ENCODE measurements around the gene GAN. TPM values are rescaled to one million over a fixed set of nuclear protein-coding genes. Genes with fewer than 3 reads are reported as not detected.

GAN gene
- total RNA-seq, 2 experiments from 2014 or later: 11.5 to 12.3 TPM

DNA sequence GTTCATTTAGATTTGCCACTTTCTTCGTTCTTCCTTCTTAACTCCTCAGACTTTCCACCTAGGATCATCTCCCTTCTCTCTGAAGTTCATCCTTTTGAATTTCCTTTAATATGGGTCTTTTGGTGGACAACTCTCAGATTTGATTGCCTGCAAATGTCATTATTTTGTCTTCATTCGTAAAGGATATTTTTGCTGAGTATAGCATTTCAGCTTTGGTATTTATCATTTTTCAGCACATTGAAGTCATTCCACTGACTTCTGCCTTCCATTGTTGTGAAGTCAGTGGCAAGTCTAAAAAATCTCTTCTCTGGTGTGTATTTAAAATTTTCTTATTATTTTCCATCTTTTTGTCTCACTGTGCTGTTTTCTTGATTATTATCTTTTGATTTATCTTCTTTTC is 45.4 kb downstream of the GAN start:
- Mint-ChIP-seq H3K27me3 (no peaks in the 10 kb centered on the region), H3K4me1 (ENCODE audit: low read depth) (no peaks in the 10 kb centered on the region), H3K9me3 (peaks cover 3% of the 10 kb centered on the region), H3K27ac (no peak overlapping the region), H3K4me3 (no peak overlapping the region), H3K36me3 (ENCODE audit: low read depth) (peaks cover 23% of the 10 kb centered on the region)
- TF ChIP-seq, protein P1, sequence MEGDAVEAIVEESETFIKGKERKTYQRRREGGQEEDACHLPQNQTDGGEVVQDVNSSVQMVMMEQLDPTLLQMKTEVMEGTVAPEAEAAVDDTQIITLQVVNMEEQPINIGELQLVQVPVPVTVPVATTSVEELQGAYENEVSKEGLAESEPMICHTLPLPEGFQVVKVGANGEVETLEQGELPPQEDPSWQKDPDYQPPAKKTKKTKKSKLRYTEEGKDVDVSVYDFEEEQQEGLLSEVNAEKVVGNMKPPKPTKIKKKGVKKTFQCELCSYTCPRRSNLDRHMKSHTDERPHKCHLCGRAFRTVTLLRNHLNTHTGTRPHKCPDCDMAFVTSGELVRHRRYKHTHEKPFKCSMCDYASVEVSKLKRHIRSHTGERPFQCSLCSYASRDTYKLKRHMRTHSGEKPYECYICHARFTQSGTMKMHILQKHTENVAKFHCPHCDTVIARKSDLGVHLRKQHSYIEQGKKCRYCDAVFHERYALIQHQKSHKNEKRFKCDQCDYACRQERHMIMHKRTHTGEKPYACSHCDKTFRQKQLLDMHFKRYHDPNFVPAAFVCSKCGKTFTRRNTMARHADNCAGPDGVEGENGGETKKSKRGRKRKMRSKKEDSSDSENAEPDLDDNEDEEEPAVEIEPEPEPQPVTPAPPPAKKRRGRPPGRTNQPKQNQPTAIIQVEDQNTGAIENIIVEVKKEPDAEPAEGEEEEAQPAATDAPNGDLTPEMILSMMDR (IDR thresholded peaks at IDR 0.05): no peak
- ChIA-PET POLR2A (no interaction called here), CTCF (no interaction called here)
- intact Hi-C loops (cut with micrococcal nuclease): loop anchor here (10.0 kb wide), 1 partner anchor 365 kb away; no protein-coding TSS in a partner anchor
- ATAC-seq (no peak), DNase-seq (no peak)

- POLR2A ChIA-PET: no interaction called here
- peaks cover 24% of the 10 kb centered on the region for H3K36me3 Mint-ChIP-seq (ENCODE audit: low read depth)
- H3K9me3 Mint-ChIP-seq: no peaks in the 10 kb centered on the region
- CTCF ChIA-PET: interaction anchor here (0.8 to 6.7 kb wide), 25 partner anchors 10 to 392 kb away, joined by 3 to 44 read pairs (median 4); no protein-coding TSS in a partner anchor
- intact Hi-C loops (cut with micrococcal nuclease): loop anchor here (10.0 kb wide), 1 partner anchor 359 kb away; no protein-coding TSS in a partner anchor
- no peak for ATAC-seq
- H3K27ac Mint-ChIP-seq: no peak overlapping the region
- no peaks in the 10 kb centered on the region for H3K4me1 Mint-ChIP-seq (ENCODE audit: low read depth)
- TF ChIP-seq, protein P1 (IDR thresholded peaks at IDR 0.05): no peak
- no peak overlapping the region for H3K4me3 Mint-ChIP-seq
- no peak for DNase-seq
- no peaks in the 10 kb centered on the region for H3K27me3 Mint-ChIP-seq
Observed at GRCh38 chr16:81365731-81366130, 51.0 kb downstream of the GAN start.

DNA sequence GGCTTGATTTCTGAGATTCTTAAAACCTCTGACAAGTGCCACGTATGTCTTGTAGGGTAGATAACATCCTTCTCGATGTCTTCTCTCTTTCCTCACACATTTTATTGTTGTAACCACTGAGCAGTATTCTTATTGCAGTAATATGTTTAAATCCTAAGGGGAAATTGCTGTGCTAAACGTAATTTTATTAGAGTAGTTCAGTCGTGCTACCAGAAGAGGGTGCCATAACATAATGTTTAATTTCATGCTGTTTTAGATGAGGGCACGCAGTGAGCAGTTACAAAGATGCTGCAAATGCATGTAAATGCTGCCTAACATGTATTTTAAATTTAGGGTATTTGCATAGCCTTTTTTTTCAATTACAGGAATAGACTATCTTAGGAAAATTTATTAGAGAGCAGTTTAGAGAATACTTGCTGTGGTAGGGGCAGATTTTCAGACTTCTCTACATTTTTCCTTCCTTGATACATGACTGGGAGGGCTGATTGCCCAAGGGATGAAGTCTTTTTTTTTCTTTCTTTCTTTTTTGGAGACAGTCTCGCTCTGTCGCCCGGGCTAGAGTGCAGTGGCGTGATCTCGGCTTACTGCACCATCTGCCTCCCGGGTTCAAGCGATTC is 51.7 kb downstream of the GAN start:
- CTCF ChIA-PET: interaction anchor here (0.8 to 6.7 kb wide), 21 partner anchors 10 to 371 kb away, joined by 3 to 44 read pairs (median 4); partner anchors contain the start of gene GAN
- DNase-seq (peak; percentile 10), ATAC-seq (peak; percentile 67)
- Mint-ChIP-seq H3K27ac (no peak overlapping the region), H3K9me3 (no peaks in the 10 kb centered on the region), H3K4me3 (no peak overlapping the region), H3K36me3 (ENCODE audit: low read depth) (peaks cover 26% of the 10 kb centered on the region), H3K4me1 (ENCODE audit: low read depth) (no peaks in the 10 kb centered on the region), H3K27me3 (no peaks in the 10 kb centered on the region)
- TF ChIP-seq, protein P1 (IDR thresholded peaks at IDR 0.05): peak; percentile 80
- intact Hi-C loops (cut with micrococcal nuclease): loop anchor here (10.0 kb wide), 1 partner anchor 358 kb away; no protein-coding TSS in a partner anchor
- POLR2A ChIA-PET: no interaction called here

GRCh38 chr16:81367821-81368220 is 53.1 kb downstream of the GAN start:
- TF ChIP-seq, protein P1 (IDR thresholded peaks at IDR 0.05): no peak
- Mint-ChIP-seq H3K36me3 (ENCODE audit: low read depth) (peaks cover 30% of the 10 kb centered on the region), H3K4me3 (no peak overlapping the region), H3K27ac (no peak overlapping the region), H3K4me1 (ENCODE audit: low read depth) (no peaks in the 10 kb centered on the region), H3K27me3 (no peaks in the 10 kb centered on the region), H3K9me3 (no peaks in the 10 kb centered on the region)
- POLR2A ChIA-PET: no interaction called here
- no peak for DNase-seq
- CTCF ChIA-PET: interaction anchor here (0.6 to 6.7 kb wide), 8 partner anchors 8 to 370 kb away, joined by 3 to 44 read pairs (median 3); partner anchors contain the start of gene GAN
- intact Hi-C loops (cut with micrococcal nuclease): loop anchor here (10.0 kb wide), 1 partner anchor 357 kb away; no protein-coding TSS in a partner anchor
- no peak for ATAC-seq

DNA sequence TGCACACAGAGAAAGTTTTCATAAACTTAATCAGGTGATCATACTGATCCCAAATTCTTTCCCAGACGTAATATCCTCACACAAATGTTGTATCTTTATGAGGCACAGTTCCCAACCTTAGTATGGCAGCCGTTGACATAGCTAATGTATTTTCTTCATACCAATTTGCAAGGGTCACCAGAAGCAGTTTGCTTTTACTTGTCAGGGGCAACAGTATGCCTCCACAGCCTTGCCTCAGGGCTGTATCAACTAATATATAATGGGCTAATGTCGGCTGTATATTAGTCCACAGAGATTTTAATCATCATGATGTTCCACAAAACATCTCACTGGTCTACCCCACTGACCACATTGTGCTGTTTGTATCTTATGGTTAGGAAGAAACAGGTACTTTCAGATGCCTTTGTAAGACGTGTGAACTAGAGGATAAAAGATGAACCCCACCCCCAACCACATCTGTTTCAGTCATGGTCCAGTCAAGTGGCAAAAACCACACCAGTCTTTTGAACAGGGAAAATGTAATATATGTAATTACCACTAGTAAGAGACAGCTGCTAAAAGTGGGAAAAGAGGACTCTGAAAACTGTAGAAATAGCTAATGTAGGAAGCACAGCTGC is 55.2 kb downstream of the GAN start:
- ATAC-seq: no peak
- Mint-ChIP-seq H3K4me1 (ENCODE audit: low read depth) (peaks cover 3% of the 10 kb centered on the region), H3K27ac (no peak overlapping the region), H3K36me3 (ENCODE audit: low read depth) (peaks cover 21% of the 10 kb centered on the region), H3K27me3 (no peaks in the 10 kb centered on the region), H3K4me3 (no peak overlapping the region), H3K9me3 (no peaks in the 10 kb centered on the region)
- DNase-seq: peak; percentile 9
- POLR2A ChIA-PET: no interaction called here
- CTCF ChIA-PET: interaction anchor here (0.9 to 2.0 kb wide), 6 partner anchors 11 to 366 kb away, joined by 3 to 5 read pairs (median 3); no protein-coding TSS in a partner anchor
- intact Hi-C loops (cut with micrococcal nuclease): loop anchor here (10.0 kb wide), 1 partner anchor 355 kb away; no protein-coding TSS in a partner anchor
- TF ChIP-seq, protein P1 (IDR thresholded peaks at IDR 0.05): no peak
